ENCODE results near the gene GSDMA.
"Not testable (repeated sequence)": the region's sequence is repeated elsewhere in the genome, so short reads cannot be mapped to it uniquely, and the experiment has no call there.

The GSDMA gene

GRCh38 chr17:39929646-39930407 lies 33.0 kb upstream of the GSDMA start:
- DNase-seq: no peak

- no peak for DNase-seq
Measured at GRCh38 chr17:39933912-39934311, 28.9 kb upstream of the GSDMA start.

GRCh38 chr17:39934324-39934723 lies 28.5 kb upstream of the GSDMA start:
- no peak for DNase-seq

GRCh38 chr17:39935909-39936308 lies 26.9 kb upstream of the GSDMA start:
- no peak for DNase-seq

- no peak for DNase-seq
Measured at GRCh38 chr17:39937447-39937846, 25.4 kb upstream of the GSDMA start.

- no peak for DNase-seq
Measured at GRCh38 chr17:39938140-39938869, 24.5 kb upstream of the GSDMA start.

GRCh38 chr17:39939106-39939505 lies 23.7 kb upstream of the GSDMA start:
- no peak for DNase-seq

- peak; percentile 46 for DNase-seq
Measured at GRCh38 chr17:39939588-39940419, 23.0 kb upstream of the GSDMA start.

- DNase-seq: no peak
Measured at GRCh38 chr17:39943702-39944392, 19.0 kb upstream of the GSDMA start.

GRCh38 chr17:39944393-39944711 lies 18.5 kb upstream of the GSDMA start:
- DNase-seq: no peak

- no peak for DNase-seq
Measured at GRCh38 chr17:39946551-39947330, 16.1 kb upstream of the GSDMA start.

- not testable (repeated sequence) for DNase-seq
Measured at GRCh38 chr17:39948489-39948828, 14.3 kb upstream of the GSDMA start.

- no peak for DNase-seq
Measured at GRCh38 chr17:39949028-39949427, 13.8 kb upstream of the GSDMA start.

GRCh38 chr17:39950871-39951348 lies 11.9 kb upstream of the GSDMA start:
- DNase-seq: no peak

GRCh38 chr17:39951924-39952679 lies 10.7 kb upstream of the GSDMA start:
- DNase-seq: no peak

GRCh38 chr17:39952680-39953470 lies 9.9 kb upstream of the GSDMA start:
- DNase-seq: peak; percentile 87

- no peak for DNase-seq
Measured at GRCh38 chr17:39953471-39953888, 9.3 kb upstream of the GSDMA start.

GRCh38 chr17:39954876-39955275 lies 7.9 kb upstream of the GSDMA start:
- DNase-seq: no peak

- no peak for DNase-seq
Measured at GRCh38 chr17:39955726-39956225, 7.0 kb upstream of the GSDMA start.

GRCh38 chr17:39960524-39961041 lies 2.2 kb upstream of the GSDMA start:
- DNase-seq: no peak
